Measurements from ENCODE around the gene PTPRF.

PTPRF gene

DNA sequence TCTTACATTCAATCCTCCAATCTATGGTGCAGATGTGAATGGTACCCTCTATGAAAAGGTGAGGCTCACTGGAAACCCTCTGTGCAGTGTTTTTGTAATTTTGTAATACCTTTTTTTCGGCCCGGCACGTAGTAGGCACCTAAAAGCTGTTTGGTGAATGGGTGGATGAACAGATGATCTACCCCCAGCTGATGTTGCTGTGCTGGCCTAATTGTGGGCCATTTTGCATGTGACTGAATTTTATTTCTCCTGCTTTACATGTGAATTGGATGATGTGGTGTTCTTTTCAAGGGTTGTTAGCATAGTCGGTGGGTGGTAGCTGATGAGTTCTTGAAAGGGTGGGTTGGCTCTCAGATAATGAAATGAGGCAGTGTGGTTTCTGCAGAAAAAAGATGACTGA, 129.7 kb downstream of the PTPRF start:
- no peak for DNase-seq
- no peaks in the 10 kb centered on the region for H3K9me3 ChIP-seq (ENCODE audit: severe bottlenecking)
- TF ChIP-seq CTCF (IDR thresholded peaks at IDR 0.05; ENCODE audit: low read depth, low read length): no peak
- no peak overlapping the region for H3K4me3 ChIP-seq (ENCODE audit: low read depth, low read length)
- H3K27ac ChIP-seq: no peak overlapping the region
- H3K27me3 ChIP-seq (ENCODE audit: insufficient read depth, low read depth, severe bottlenecking): no peaks in the 10 kb centered on the region
- H3K36me3 ChIP-seq: peaks cover 91% of the 10 kb centered on the region

- no peak overlapping the region for H3K27ac ChIP-seq
- no peaks in the 10 kb centered on the region for H3K9me3 ChIP-seq (ENCODE audit: severe bottlenecking)
- H3K27me3 ChIP-seq (ENCODE audit: insufficient read depth, low read depth, severe bottlenecking): no peaks in the 10 kb centered on the region
- H3K36me3 ChIP-seq: peaks cover 96% of the 10 kb centered on the region
- no peak overlapping the region for H3K4me3 ChIP-seq (ENCODE audit: low read depth, low read length)
- no peak for TF ChIP-seq CTCF (IDR thresholded peaks at IDR 0.05; ENCODE audit: low read depth, low read length)
- DNase-seq: no peak
Observed at GRCh38 chr1:43664369-43664768, 133.7 kb downstream of the PTPRF start.

DNA sequence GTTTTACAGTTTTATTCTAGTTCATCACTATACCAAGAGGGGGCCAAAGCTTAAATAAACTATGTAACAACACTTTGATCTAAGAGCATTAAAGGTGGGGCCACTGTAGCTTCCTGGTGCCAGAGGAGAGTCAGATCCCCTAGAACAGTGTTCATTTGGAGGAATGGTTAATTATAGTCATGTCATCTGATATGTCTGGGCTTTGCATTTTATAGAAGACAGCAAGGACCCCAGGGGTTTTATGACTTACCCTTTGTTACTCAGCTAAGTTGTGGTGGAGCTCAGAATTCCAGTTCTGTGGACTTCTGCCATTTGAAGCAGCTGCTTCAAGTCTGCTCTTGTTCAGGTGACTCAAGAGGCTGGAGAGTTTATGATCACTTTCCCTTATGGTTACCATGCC, 135.9 kb downstream of the PTPRF start:
- Histone ChIP-seq H3K27me3 (ENCODE audit: insufficient read depth, low read depth, severe bottlenecking) (no peaks in the 10 kb centered on the region), H3K27ac (no peak overlapping the region), H3K36me3 (peaks cover 97% of the 10 kb centered on the region), H3K4me3 (ENCODE audit: low read depth, low read length) (no peak overlapping the region), H3K9me3 (ENCODE audit: severe bottlenecking) (no peaks in the 10 kb centered on the region)
- no peak for TF ChIP-seq CTCF (IDR thresholded peaks at IDR 0.05; ENCODE audit: low read depth, low read length)
- no peak for DNase-seq

- Histone ChIP-seq H3K4me3 (ENCODE audit: low read depth, low read length) (no peak overlapping the region), H3K27ac (no peak overlapping the region), H3K36me3 (peaks cover 94% of the 10 kb centered on the region), H3K27me3 (ENCODE audit: insufficient read depth, low read depth, severe bottlenecking) (no peaks in the 10 kb centered on the region), H3K9me3 (ENCODE audit: severe bottlenecking) (no peaks in the 10 kb centered on the region)
- no peak for TF ChIP-seq CTCF (IDR thresholded peaks at IDR 0.05; ENCODE audit: low read depth, low read length)
- DNase-seq: no peak
Observed at GRCh38 chr1:43668956-43669355, 138.3 kb downstream of the PTPRF start.

DNA sequence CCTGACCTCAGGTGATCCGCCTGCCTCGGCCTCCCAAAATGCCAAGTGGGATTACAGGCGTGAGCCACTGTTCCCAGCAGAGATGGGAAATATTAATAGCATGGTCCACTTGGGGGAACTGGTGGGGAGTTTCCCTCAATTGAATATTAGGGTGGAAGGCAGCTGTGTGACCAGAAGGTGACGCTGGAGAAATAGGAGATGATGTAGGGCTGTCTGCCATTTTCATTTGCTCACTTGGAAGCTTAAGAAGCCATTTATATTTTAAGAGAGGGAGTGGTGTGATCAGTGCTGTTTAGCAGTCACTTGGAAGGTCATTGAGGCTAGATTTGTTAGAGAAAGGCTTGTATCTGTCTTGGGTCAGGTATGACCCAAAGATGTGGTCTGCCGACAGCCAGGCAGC, 139.2 kb downstream of the PTPRF start:
- H3K27me3 ChIP-seq (ENCODE audit: insufficient read depth, low read depth, severe bottlenecking): no peaks in the 10 kb centered on the region
- peaks cover 90% of the 10 kb centered on the region for H3K36me3 ChIP-seq
- no peak overlapping the region for H3K4me3 ChIP-seq (ENCODE audit: low read depth, low read length)
- no peak for TF ChIP-seq CTCF (IDR thresholded peaks at IDR 0.05; ENCODE audit: low read depth, low read length)
- no peak overlapping the region for H3K27ac ChIP-seq
- DNase-seq: no peak
- H3K9me3 ChIP-seq (ENCODE audit: severe bottlenecking): no peaks in the 10 kb centered on the region

- Histone ChIP-seq H3K27ac (no peak overlapping the region), H3K4me3 (ENCODE audit: low read depth, low read length) (no peak overlapping the region), H3K9me3 (ENCODE audit: severe bottlenecking) (no peaks in the 10 kb centered on the region), H3K36me3 (peaks cover 84% of the 10 kb centered on the region), H3K27me3 (ENCODE audit: insufficient read depth, low read depth, severe bottlenecking) (no peaks in the 10 kb centered on the region)
- TF ChIP-seq CTCF (IDR thresholded peaks at IDR 0.05; ENCODE audit: low read depth, low read length): no peak
- DNase-seq: no peak
Observed at GRCh38 chr1:43671193-43671592, 140.5 kb downstream of the PTPRF start.

Data from WERI-Rb-1 (cell line).